Tibial nerve (tissue), 4 donors: ENCODE results near the gene CIAO2B. TPM values are rescaled to one million over a fixed set of nuclear protein-coding genes. Genes with fewer than 3 reads are reported as not detected.

ENCODE experiments used
- DNase-seq, 2 donors: peaks; one replicate each; pipeline ENCODE4 v3.0.0-alpha.2; 2019; ENCODE audit warnings: low spot score in 2 of 2
- H3K27ac ChIP-seq, 4 donors: fragments of 200-600 bp; sonication (generic) in 3 of 4; one replicate each; pipeline ENCODE4 v1.5.1; 2017 to 2019; ENCODE audit warnings: mild to moderate bottlenecking in 1 of 4
- H3K27me3 ChIP-seq, 2 donors: fragments of 200-600 bp; sonication (generic) in 1 of 2; one replicate each; pipeline versions ENCODE4 v1.5.1 to v1.6.0; 2017 to 2019
- H3K36me3 ChIP-seq, 3 donors: fragments of 200-600 bp; sonication (generic); one replicate each; pipeline ENCODE4 v1.5.1; 2018 to 2019
- H3K4me1 ChIP-seq, 4 donors: fragments of 200-600 bp; sonication (generic) in 3 of 4; one replicate each; pipeline ENCODE4 v1.5.1; 2017 to 2019
- H3K4me3 ChIP-seq, 4 donors: fragments of 200-600 bp; sonication (generic) in 3 of 4; one replicate each; pipeline ENCODE4 v1.5.1; 2017 to 2019; ENCODE audit warnings: mild to moderate bottlenecking in 1 of 4, moderate library complexity in 1 of 4
- H3K9me3 ChIP-seq, 4 donors: fragments of 200-600 bp; sonication (generic) in 3 of 4; one replicate each; pipeline ENCODE4 v1.5.1; 2017 to 2019
- CTCF ChIP-seq, 5 experiments: fragments of 200-600 bp in 3 of 5; fragments of 450-650 bp in 2 of 5; sonication (generic) in 3 of 5; IDR thresholded peaks; one replicate each; pipeline ENCODE4 v1.5.1; 2016 to 2019; ENCODE audit warnings: antibody characterized with exemption in 5 of 5, mild to moderate bottlenecking in 3 of 5, moderate library complexity in 2 of 5
- EP300 ChIP-seq, 2 donors: sonication (generic); formaldehyde crosslinking; IDR thresholded peaks; one replicate each; pipeline ENCODE4 v1.6.1; 2017; ENCODE audit warnings: antibody characterized with exemption in 2 of 2, mild to moderate bottlenecking in 1 of 2
- POLR2A ChIP-seq, 2 donors: fragments of 450-650 bp; IDR thresholded peaks; one replicate each; pipeline ENCODE4 v1.6.1; 2017; ENCODE audit warnings: antibody characterized with exemption in 2 of 2, mild to moderate bottlenecking in 2 of 2, moderate library complexity in 2 of 2
- WGBS, 2 donors: methylation state at CpG; one replicate each; pipeline ENCODE4 v1.1.5; 2018; 5-methylcytosine and 5-hydroxymethylcytosine counted together
- total RNA-seq, 4 donors: library from RNA; depleted of rRNA; stranded (reverse); fragments of >200 nt; gene quantifications; one replicate each; pipeline ENCODE4 v1.1.0, GENCODE V29; 2016

Gene CIAO2B
- total RNA-seq: 100 to 1,000 TPM in 2 of 4 donors, 10 to 100 TPM in 2; 57.1 to 111 (median 89.9) TPM

DNA sequence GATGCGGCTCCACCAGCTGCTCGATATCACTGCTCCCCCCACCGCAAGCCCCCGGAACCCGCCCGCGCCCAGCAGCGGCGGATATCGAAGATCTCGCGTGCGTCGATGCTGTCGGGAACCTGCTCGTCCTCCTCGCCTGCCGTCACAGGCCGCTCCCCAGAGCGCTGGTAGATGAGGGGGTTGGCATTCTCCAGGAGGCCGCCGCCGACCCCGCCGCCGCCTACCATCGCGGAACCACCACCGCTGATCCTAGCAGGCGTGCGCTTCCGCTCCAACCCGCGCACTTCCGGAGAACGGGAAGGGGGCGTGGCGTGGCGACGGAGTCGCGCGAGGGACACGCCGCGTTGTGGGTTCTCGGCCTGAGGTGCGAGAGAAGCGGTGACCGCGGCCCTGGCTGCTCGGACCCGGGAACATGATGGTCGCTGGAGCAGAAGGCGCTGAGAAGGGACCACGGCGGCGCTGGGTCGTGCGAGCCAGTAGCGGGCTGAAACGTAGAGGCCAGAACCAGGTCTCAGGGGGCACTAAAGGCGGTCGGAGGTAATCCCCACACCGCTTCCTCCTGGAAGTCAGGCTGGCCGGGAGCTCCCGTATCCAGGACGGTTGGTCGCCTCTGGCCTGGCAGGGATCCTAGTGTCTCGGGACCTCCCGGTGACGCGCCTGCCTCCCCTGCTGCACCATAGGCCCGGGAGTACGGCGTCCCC, at the start of gene CIAO2B:
TSS of gene CIAO2B (minus strand) at position 265 of the 701 bp plus-strand sequence. CDS start at position 227, 38 bp downstream.
- Histone ChIP-seq H3K9me3 (no peaks in the 10 kb centered on the region), H3K4me1 (peaks cover 5 to 57% (median 34%) of the 10 kb centered on the region in 4 donors), H3K27ac (peak within 1 kb of the TSS; percentile 89 to 98 (median 96)), H3K4me3 (peak within 1 kb of the TSS; percentile 91 to 100 (median 99)), H3K27me3 (no peaks in the 10 kb centered on the region), H3K36me3 (peaks cover 0 to 51% (median 0%) of the 10 kb centered on the region in 3 donors)
- peak in 1 of 5 experiments; percentile 20 for TF ChIP-seq CTCF (IDR thresholded peaks at IDR 0.05)
- TF ChIP-seq POLR2A (IDR thresholded peaks at IDR 0.05): peak; percentile 46 to 81
- peak; percentile 70 to 99 for TF ChIP-seq EP300 (IDR thresholded peaks at IDR 0.05)
- 0 to 1% methylated on average over 22 to 38 of the region's 76 CpGs for WGBS, 2 donors
- DNase-seq: peak; percentile 80 to 86

GRCh38 chr16:66983033-66983432, 48.8 kb upstream of the CIAO2B start:
- Histone ChIP-seq H3K27ac (no peak overlapping the region), H3K9me3 (no peaks in the 10 kb centered on the region), H3K4me1 (peaks cover 0 to 18% (median 4%) of the 10 kb centered on the region in 4 donors), H3K36me3 (no peaks in the 10 kb centered on the region), H3K4me3 (no peak overlapping the region), H3K27me3 (no peaks in the 10 kb centered on the region)
- WGBS, 2 donors: 93 to 95% methylated on average over 9 of the region's 9 CpGs
- DNase-seq: no peak
- no peak for TF ChIP-seq POLR2A (IDR thresholded peaks at IDR 0.05)
- no peak for TF ChIP-seq EP300 (IDR thresholded peaks at IDR 0.05)
- TF ChIP-seq CTCF (IDR thresholded peaks at IDR 0.05): no peak

- 43 to 45% methylated on average over 12 to 15 of the region's 16 CpGs for WGBS, 2 donors
- DNase-seq: no peak
- peak overlapping the region in 2 of 4 donors; percentile 52 to 53 for H3K27ac ChIP-seq
- H3K27me3 ChIP-seq: no peaks in the 10 kb centered on the region
- no peaks in the 10 kb centered on the region for H3K36me3 ChIP-seq
- no peak overlapping the region for H3K4me3 ChIP-seq
- peaks cover 0 to 26% (median 5%) of the 10 kb centered on the region in 4 donors for H3K4me1 ChIP-seq
- no peak for TF ChIP-seq CTCF (IDR thresholded peaks at IDR 0.05)
- no peak for TF ChIP-seq POLR2A (IDR thresholded peaks at IDR 0.05)
- no peak for TF ChIP-seq EP300 (IDR thresholded peaks at IDR 0.05)
- no peaks in the 10 kb centered on the region for H3K9me3 ChIP-seq
Measured at GRCh38 chr16:66979011-66979717, 45.0 kb upstream of the CIAO2B start.

DNA sequence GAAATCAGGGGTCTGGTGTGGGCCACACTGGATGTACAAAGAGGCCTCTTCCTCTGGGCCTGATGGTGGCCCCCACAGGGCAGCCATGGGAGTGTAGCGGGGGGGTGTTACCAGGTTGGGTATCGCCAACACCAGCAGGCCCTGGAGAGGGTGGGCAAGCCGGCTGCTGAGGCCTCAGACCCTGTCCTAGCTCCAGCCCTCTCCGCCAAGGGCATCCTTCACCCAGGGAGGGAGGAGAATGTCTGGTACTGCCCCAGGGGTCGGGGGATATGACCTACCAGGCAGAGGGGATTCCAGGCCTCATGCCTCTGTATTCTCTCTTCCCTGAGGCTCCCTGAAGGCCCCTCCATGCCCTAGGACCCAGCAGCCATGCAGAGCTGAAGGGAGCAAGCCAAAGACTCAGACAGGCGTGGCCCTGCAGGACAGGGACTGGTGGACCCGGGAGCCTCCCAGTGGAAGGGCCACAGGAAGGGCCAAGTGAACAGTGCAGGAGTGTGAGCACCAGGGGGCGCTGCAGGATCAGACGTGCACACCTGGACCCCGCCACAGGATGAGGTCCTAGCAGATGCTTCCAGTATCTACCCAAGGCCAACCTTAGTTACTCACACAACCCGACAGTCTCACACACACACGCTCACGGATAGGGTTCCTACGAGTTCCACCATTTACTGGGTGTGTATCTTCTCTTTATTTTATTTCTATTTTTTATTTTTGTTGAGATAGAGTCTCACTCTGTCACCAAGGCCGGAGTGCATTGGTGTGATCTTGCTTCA, 43.3 kb upstream of the CIAO2B start:
- WGBS, 2 donors: 24 to 31% methylated on average over 12 to 14 of the region's 15 CpGs
- no peaks in the 10 kb centered on the region for H3K36me3 ChIP-seq
- no peaks in the 10 kb centered on the region for H3K27me3 ChIP-seq
- peaks cover 0 to 26% (median 5%) of the 10 kb centered on the region in 4 donors for H3K4me1 ChIP-seq
- H3K9me3 ChIP-seq: no peaks in the 10 kb centered on the region
- DNase-seq: peak; percentile 88 to 94
- no peak for TF ChIP-seq EP300 (IDR thresholded peaks at IDR 0.05)
- peak; percentile 93 to 99 (median 96) for TF ChIP-seq CTCF (IDR thresholded peaks at IDR 0.05)
- no peak overlapping the region for H3K4me3 ChIP-seq
- no peak overlapping the region for H3K27ac ChIP-seq
